Activated CD4-positive, alpha-beta T cell treated with anti-CD3 and anti-CD28 coated beads for 36 hours (primary cell): ENCODE measurements around the gene NUDT3. TPM values are rescaled to one million over a fixed set of nuclear protein-coding genes. Genes with fewer than 3 reads are reported as not detected.

Experiments used
- ATAC-seq: fragments of 200-7000 bp; cut with Tn5 transposase; one replicate; pipeline ENCODE4 v1.10.0; 2021; ENCODE audit warnings: mild to moderate bottlenecking, moderate library complexity
- CTCF ChIA-PET: fragments of 350-600 bp; sonication (Branson Sonifier 250); formaldehyde crosslinking; loops from one replicate; lab custom pipeline; 2021; ENCODE audit warnings: antibody characterized with exemption; lab: Charles Lee
- POLR2A ChIA-PET: fragments of 350-600 bp; sonication (Branson Sonifier 250); formaldehyde crosslinking; loops from one replicate; lab custom pipeline; 2021; ENCODE audit warnings: antibody characterized with exemption, inconsistent platforms; lab: Charles Lee
- DNase-seq: peaks from one replicate; pipeline ENCODE4 v3.0.0-alpha.2; 2020
- H3K27ac Mint-ChIP-seq: one replicate; pipeline ENCODE4 v1.8.0; 2021; ENCODE audit warnings: mixed read lengths
- H3K27me3 Mint-ChIP-seq: one replicate; pipeline ENCODE4 v1.8.0; 2021; ENCODE audit warnings: mixed read lengths
- H3K36me3 Mint-ChIP-seq: one replicate; pipeline ENCODE4 v1.8.0; 2021; ENCODE audit warnings: low read depth, mixed read lengths
- H3K4me1 Mint-ChIP-seq: one replicate; pipeline ENCODE4 v1.8.0; 2021; ENCODE audit warnings: mixed read lengths
- H3K4me3 Mint-ChIP-seq: one replicate; pipeline ENCODE4 v1.8.0; 2021; ENCODE audit warnings: mild to moderate bottlenecking, moderate library complexity, mixed read lengths
- H3K9me3 Mint-ChIP-seq: one replicate; pipeline ENCODE4 v1.8.0; 2021; ENCODE audit warnings: low read depth, mixed read lengths
- intact Hi-C, 2 experiments: fragments of 100-400 bp; cut with DNase I in 1 of 2; cut with micrococcal nuclease in 1 of 2; formaldehyde crosslinking; loops; one replicate each; pipeline versions ENCODE4 v1.14.2 to v1.15.1; 2022 to 2024; cut with DNase I, micrococcal nuclease
- total RNA-seq, 2 experiments: library from RNA; stranded (reverse); gene quantifications; one replicate each; pipeline ENCODE4 v1.2.3, GENCODE V29; 2021

The NUDT3 gene
- total RNA-seq, 2 experiments from 2014 or later: 13.3 to 13.6 TPM

DNA sequence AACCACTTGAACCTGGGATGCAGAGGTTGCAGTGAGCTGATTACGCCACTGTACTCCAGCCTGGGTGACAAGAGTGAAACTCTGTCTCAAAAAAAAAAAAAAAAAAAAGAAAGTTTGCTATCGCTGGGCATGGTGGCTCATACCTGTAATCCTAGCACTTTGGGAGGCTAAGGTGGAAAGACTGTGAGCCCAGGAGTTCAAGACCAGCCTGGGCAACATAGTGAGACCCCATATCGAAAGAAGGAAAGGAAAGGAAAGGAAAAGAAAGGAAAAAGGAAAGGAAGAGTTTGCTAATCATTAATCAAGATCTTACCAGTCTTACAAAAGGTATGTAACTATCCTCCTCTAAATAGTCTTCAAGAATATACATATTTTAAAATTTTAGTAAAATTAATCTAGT is 88.3 kb downstream of the NUDT3 start:
- CTCF ChIA-PET: no interaction called here
- POLR2A ChIA-PET: interaction anchor here (0.6 kb wide), 1 partner anchor 36 kb away, joined by 3 read pairs; no protein-coding TSS in a partner anchor
- Mint-ChIP-seq H3K27me3 (no peaks in the 10 kb centered on the region), H3K27ac (no peak overlapping the region), H3K36me3 (peaks cover 4% of the 10 kb centered on the region), H3K9me3 (no peaks in the 10 kb centered on the region), H3K4me1 (peaks cover 4% of the 10 kb centered on the region), H3K4me3 (no peak overlapping the region)
- DNase-seq: no peak
- no peak for ATAC-seq
- intact Hi-C loops: no loop called here

DNA sequence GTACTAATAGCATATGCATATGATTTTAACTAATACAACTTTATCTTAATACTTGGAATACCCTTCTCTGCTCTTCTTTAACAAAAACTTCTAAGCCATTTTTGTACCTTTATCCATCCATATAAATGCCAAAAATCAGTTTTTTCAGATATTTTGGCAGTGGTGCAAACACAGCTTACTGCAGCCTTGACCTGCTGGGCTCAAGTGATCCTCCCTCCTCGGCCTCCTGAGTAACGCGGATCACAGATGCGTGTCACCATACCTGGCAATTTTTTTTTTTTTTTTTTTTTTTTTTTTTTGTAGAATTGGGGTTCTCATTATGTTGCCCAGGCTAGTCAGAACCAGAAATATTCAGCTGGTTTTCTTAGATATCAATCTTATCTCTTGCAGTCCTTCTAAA is 89.5 kb downstream of the NUDT3 start:
- H3K9me3 Mint-ChIP-seq: no peaks in the 10 kb centered on the region
- H3K27me3 Mint-ChIP-seq: no peaks in the 10 kb centered on the region
- H3K4me1 Mint-ChIP-seq: no peaks in the 10 kb centered on the region
- intact Hi-C loops: no loop called here
- DNase-seq (no peak), ATAC-seq (no peak)
- ChIA-PET CTCF (interaction anchor here (0.6 kb wide), 1 partner anchor 1507 kb away, joined by 3 read pairs; no protein-coding TSS in a partner anchor), POLR2A (no interaction called here)
- no peak overlapping the region for H3K4me3 Mint-ChIP-seq
- H3K36me3 Mint-ChIP-seq: no peaks in the 10 kb centered on the region
- H3K27ac Mint-ChIP-seq: no peak overlapping the region

DNA sequence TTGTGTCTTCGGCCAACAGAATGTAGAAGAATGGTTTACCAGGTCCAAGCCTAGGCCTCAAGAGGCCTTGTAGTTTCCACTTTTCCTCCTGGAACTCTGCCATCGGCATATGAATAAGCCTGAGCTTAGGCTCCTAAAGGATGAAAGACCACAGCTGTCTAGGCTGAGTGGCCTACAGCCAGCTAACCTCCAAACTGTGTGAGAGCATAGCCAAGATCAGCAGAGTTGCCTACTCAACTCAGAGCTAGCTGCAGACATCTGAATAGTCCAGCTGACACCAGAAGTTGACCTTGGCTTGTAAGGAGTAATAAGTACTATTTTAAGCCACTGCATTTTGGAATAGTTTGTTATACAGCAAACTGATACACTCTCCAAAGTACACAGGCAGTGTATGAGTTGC is 91.1 kb downstream of the NUDT3 start:
- Mint-ChIP-seq H3K4me3 (no peak overlapping the region), H3K4me1 (peaks cover 2% of the 10 kb centered on the region), H3K36me3 (no peaks in the 10 kb centered on the region), H3K27ac (no peak overlapping the region), H3K27me3 (no peaks in the 10 kb centered on the region), H3K9me3 (no peaks in the 10 kb centered on the region)
- POLR2A ChIA-PET: no interaction called here
- no peak for ATAC-seq
- intact Hi-C loops: no loop called here
- CTCF ChIA-PET: no interaction called here
- DNase-seq: no peak

DNA sequence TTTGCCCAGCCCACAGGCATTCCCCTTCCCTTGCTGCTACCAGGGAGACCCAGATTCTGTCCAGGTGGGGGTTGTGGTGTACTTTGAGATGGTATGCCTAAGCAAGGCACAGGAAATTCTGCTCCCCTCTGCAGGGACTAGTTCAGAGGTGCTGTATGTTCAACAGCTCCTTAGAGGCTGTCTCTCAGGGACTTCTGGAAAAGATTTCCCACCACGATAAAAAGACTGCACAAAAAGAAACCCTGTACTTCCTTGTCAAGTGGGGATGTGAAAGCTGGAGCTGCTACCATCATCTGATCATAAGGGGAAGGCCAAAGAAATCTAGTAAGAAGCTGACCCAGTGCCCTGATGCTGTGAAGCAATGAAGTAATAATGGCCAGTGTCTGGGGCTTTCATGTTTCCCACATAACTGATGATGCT is 92.1 kb downstream of the NUDT3 start:
- Mint-ChIP-seq H3K4me3 (no peak overlapping the region), H3K27ac (no peak overlapping the region), H3K4me1 (peaks cover 8% of the 10 kb centered on the region), H3K27me3 (no peaks in the 10 kb centered on the region), H3K36me3 (peaks cover 2% of the 10 kb centered on the region), H3K9me3 (no peaks in the 10 kb centered on the region)
- intact Hi-C loops: no loop called here
- ChIA-PET POLR2A (no interaction called here), CTCF (interaction anchor here (0.6 to 1.1 kb wide), 3 partner anchors 34 to 137 kb away, joined by 3 to 5 read pairs (median 3); no protein-coding TSS in a partner anchor)
- DNase-seq: no peak
- ATAC-seq: no peak

DNA sequence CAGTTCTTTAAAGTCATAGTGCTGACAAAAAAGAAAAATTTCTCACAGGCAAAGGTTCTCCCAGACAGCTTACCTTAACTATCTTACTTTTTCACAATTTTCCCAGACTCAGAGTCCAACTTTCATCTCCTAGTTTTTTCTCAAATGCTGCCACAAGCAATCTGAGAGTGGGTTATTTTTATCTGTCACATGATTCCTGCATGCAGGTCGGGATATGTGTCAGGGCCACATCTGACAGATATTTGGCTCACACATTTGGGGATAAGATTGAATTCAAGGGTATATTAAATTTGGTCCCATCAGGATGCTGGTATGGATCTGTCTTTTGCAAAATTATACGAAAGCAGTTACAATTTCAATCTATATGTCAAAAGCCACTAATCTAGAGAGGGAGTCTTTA is 93.5 kb downstream of the NUDT3 start:
- ChIA-PET CTCF (interaction anchor here (0.6 kb wide), 2 partner anchors 10 to 84 kb away, joined by 3 read pairs; no protein-coding TSS in a partner anchor), POLR2A (no interaction called here)
- Mint-ChIP-seq H3K4me3 (no peak overlapping the region), H3K27me3 (no peaks in the 10 kb centered on the region), H3K9me3 (no peaks in the 10 kb centered on the region), H3K27ac (no peak overlapping the region), H3K36me3 (peaks cover 5% of the 10 kb centered on the region), H3K4me1 (peaks cover 8% of the 10 kb centered on the region)
- intact Hi-C loops: no loop called here
- no peak for DNase-seq
- ATAC-seq: no peak

DNA sequence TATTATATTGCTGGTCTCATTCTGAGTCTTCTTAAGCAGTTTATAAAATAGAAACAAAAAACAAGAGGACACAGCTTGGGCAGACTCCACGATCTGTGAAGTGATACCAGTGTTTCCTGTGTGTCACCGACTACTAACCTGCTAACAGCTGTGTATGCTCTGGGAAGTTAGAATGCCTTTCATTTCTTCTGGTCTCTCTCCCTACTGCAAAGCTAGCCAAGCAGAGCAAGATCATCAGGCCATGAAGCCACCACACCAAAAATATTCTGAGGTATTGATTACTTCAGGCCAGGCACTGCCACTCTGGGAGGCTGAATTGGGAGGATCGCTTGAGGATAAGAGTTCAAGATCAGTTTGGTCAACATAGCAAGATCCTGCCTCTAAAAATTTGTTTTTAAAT is 96.7 kb downstream of the NUDT3 start:
- Mint-ChIP-seq H3K4me1 (peaks cover 8% of the 10 kb centered on the region), H3K27me3 (no peaks in the 10 kb centered on the region), H3K27ac (peak overlapping the region; percentile 1), H3K4me3 (no peak overlapping the region), H3K9me3 (no peaks in the 10 kb centered on the region), H3K36me3 (peaks cover 22% of the 10 kb centered on the region)
- CTCF ChIA-PET: no interaction called here
- POLR2A ChIA-PET: no interaction called here
- peak; percentile 16 for DNase-seq
- intact Hi-C loops: no loop called here
- ATAC-seq: peak; percentile 74

DNA sequence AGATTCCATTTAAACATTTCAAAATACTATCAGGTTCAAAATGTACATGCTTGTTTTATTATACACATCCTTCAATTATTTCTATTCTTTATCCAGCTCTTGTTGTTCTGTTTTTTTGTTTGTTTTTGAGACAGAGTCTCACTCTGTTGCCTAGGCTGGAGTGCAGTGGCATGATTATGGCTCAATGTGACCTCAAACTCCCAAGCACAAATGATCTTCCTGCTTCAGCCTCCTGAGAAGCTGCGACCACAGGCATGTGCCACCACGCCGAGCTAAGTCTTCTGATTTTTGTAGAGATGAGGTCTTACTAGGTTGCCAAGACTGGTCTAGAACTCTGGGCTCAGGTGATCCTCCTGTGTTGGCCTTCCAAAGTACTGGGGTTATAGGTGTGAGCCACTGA is 99.5 kb downstream of the NUDT3 start:
- H3K9me3 Mint-ChIP-seq: no peaks in the 10 kb centered on the region
- POLR2A ChIA-PET: no interaction called here
- H3K27me3 Mint-ChIP-seq: no peaks in the 10 kb centered on the region
- peaks cover 19% of the 10 kb centered on the region for H3K4me1 Mint-ChIP-seq
- CTCF ChIA-PET: no interaction called here
- intact Hi-C loops: no loop called here
- H3K4me3 Mint-ChIP-seq: no peak overlapping the region
- peaks cover 30% of the 10 kb centered on the region for H3K36me3 Mint-ChIP-seq
- no peak for DNase-seq
- no peak overlapping the region for H3K27ac Mint-ChIP-seq
- ATAC-seq: no peak

DNA sequence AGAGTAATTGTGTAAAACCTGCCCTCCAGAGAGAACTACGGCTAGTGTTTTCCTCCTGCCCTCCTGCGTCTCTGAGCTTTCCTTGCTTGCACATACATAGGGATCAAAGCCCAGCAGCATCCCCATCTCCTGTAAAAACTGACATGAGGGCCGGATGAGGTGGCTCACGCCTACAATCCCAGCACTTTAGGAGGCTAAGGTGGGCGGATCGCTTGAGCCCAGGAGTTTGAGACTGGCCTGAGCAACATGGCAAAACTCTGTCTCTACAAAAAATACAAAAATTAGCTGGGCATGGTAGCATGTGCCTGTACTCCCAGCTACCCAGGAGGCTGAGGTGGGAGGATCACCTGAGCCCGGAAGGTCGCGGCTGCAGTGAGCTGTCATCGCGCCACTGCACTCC is 103.3 kb downstream of the NUDT3 start:
- no peak for DNase-seq
- no peaks in the 10 kb centered on the region for H3K27me3 Mint-ChIP-seq
- no peak overlapping the region for H3K4me3 Mint-ChIP-seq
- no peaks in the 10 kb centered on the region for H3K9me3 Mint-ChIP-seq
- intact Hi-C loops: no loop called here
- H3K36me3 Mint-ChIP-seq: peaks cover 39% of the 10 kb centered on the region
- H3K4me1 Mint-ChIP-seq: peaks cover 21% of the 10 kb centered on the region
- CTCF ChIA-PET: no interaction called here
- POLR2A ChIA-PET: no interaction called here
- H3K27ac Mint-ChIP-seq: peak overlapping the region; percentile 19
- ATAC-seq: no peak

DNA sequence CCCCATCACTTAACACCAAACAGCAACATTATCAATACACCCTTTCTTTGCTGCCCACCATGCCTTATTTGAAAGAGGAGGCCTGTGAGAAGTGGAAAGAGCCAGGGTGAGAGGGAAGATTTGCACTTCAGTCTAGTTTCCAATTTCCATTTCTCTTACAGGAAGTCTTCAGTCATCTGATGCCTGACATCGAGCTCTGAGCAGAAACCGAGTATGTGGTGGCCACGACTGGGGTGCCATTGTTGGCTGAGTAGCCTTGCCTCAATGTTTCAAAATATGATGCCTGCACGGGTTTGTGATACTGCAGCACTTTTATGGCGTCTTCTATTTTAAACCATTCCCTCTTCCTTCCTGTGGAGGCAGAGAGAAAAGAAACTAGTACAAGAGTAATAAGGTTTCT is 103.9 kb downstream of the NUDT3 start:
- ChIA-PET POLR2A (no interaction called here), CTCF (no interaction called here)
- H3K27me3 Mint-ChIP-seq: no peaks in the 10 kb centered on the region
- peaks cover 21% of the 10 kb centered on the region for H3K4me1 Mint-ChIP-seq
- DNase-seq (peak; percentile 55), ATAC-seq (peak; percentile 78)
- H3K9me3 Mint-ChIP-seq: no peaks in the 10 kb centered on the region
- no peak overlapping the region for H3K4me3 Mint-ChIP-seq
- intact Hi-C loops: no loop called here
- H3K27ac Mint-ChIP-seq: peak overlapping the region; percentile 83
- peaks cover 38% of the 10 kb centered on the region for H3K36me3 Mint-ChIP-seq

DNA sequence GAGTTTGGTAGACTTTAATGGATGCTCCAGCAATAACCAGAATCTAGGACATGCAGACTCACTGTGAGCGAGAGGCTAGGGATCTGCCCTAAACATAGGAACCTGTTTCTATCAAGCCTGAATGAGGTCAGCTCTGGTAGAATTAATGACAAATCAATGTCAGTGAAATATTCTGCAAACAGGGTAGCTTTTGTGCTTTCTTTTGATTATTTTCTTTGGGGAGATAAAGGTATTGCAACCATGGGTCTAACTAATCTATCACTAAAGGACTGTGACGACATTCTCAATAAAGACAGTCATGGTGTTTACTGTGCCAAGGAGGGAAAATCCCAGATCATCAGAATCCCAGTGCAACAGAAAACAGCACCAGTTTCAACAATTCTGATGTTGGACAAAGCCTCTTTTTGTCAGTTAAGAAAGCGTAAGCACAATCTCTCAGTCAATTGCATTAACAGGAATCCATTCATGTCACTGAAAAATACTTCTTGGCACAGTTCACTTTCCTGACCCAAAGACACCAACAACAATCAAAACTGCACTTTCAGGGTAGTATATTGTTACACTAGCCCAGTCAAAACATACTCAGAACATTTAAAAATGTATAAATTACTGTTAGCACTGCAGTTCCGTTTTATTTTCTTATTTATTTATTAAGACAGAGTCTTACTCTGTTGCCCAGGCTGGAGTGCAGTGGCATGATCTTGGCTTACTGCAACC is 106.9 kb downstream of the NUDT3 start:
- Mint-ChIP-seq H3K4me3 (no peak overlapping the region), H3K27ac (no peak overlapping the region), H3K36me3 (peaks cover 24% of the 10 kb centered on the region)

DNA sequence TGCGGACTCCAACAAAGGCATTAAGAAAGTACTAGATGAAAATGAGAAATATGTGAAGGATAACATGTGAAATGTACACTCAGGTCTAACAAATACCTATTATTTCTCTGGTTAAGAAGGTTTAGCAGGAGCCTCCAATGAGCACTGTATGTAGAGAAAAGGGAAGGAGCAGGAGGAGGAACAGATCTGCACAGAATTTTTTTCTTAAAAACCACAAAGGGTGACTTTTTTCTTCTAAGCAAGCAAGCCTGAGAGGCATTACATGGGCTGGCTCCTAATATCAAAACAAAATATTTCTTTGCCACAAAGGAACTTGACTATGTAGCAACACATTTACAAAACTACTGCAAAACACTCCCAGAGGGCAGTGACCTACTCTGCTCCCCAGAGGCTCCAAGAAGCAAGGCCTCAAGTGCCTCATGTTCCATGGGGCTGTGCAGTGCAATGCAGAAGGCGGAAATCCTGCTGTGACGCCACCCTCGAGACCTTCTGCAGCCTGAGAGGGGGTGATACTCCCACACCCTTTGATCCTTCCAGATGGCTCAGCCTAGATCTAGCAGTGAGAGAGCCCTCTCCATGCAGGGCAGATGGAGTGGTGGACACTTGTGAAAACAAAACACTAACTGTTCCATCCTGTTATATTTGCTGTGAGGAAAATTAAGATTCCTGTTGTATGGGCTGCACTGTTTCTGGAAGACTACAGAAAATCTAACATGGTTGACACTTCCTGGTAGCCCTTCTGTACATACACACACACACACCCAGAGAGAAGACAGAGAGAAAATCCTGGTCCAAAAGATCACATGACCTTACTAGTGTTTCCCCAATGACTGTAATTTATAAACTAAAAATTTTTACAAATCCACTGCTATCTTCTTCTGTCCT is 107.7 kb downstream of the NUDT3 start:
- Mint-ChIP-seq H3K4me3 (no peak overlapping the region), H3K36me3 (peaks cover 24% of the 10 kb centered on the region), H3K27me3 (no peaks in the 10 kb centered on the region), H3K9me3 (no peaks in the 10 kb centered on the region), H3K27ac (no peak overlapping the region), H3K4me1 (peaks cover 21% of the 10 kb centered on the region)
- ATAC-seq (peak; percentile 23), DNase-seq (no peak)
- ChIA-PET POLR2A (interaction anchor here (0.6 kb wide), 2 partner anchors 10 to 26 kb away, joined by 4 read pairs; no protein-coding TSS in a partner anchor), CTCF (no interaction called here)
- intact Hi-C loops: no loop called here

More for the DNA sequence above, 106.9 kb downstream of the NUDT3 start:
- intact Hi-C loops: no loop called here
- ATAC-seq (no peak), DNase-seq (no peak)
- Mint-ChIP-seq H3K4me1 (peaks cover 21% of the 10 kb centered on the region), H3K27me3 (no peaks in the 10 kb centered on the region), H3K9me3 (no peaks in the 10 kb centered on the region)
- ChIA-PET CTCF (no interaction called here), POLR2A (interaction anchor here (0.6 kb wide), 2 partner anchors 25 to 159 kb away, joined by 4 to 5 read pairs; no protein-coding TSS in a partner anchor)
